IPS-11a (cell line): Measurements from ENCODE around the gene IFITM2.
"Not testable (repeated sequence)": the region's sequence is repeated elsewhere in the genome, so short reads cannot be mapped to it uniquely, and the experiment has no call there.

Source experiments
- H3K4me3 ChIP-seq: one replicate; pipeline ENCODE4 v1.5.1; 2013; ENCODE audit warnings: low read depth, low read length, control low read depth

The IFITM2 gene

DNA sequence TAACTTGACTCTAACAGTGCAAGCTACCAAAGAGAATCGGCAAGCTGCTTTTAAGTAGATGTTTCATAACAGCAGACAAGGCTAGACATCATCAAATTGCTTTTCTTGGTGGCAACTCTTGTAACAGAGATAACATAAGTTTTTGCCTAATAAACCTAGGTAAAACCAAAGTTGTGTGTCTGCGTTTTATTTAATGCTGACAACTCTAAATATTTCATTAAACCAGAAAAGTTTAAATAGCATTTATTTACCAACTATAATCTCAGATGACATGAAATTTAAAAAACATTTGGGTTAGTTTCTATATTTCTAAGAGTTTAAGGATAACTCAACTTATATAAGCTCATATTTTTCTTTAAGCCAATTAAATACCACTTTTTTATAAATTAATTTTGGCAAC is 32.3 kb downstream of the IFITM2 start:
- H3K4me3 ChIP-seq = no peak overlapping the region

DNA sequence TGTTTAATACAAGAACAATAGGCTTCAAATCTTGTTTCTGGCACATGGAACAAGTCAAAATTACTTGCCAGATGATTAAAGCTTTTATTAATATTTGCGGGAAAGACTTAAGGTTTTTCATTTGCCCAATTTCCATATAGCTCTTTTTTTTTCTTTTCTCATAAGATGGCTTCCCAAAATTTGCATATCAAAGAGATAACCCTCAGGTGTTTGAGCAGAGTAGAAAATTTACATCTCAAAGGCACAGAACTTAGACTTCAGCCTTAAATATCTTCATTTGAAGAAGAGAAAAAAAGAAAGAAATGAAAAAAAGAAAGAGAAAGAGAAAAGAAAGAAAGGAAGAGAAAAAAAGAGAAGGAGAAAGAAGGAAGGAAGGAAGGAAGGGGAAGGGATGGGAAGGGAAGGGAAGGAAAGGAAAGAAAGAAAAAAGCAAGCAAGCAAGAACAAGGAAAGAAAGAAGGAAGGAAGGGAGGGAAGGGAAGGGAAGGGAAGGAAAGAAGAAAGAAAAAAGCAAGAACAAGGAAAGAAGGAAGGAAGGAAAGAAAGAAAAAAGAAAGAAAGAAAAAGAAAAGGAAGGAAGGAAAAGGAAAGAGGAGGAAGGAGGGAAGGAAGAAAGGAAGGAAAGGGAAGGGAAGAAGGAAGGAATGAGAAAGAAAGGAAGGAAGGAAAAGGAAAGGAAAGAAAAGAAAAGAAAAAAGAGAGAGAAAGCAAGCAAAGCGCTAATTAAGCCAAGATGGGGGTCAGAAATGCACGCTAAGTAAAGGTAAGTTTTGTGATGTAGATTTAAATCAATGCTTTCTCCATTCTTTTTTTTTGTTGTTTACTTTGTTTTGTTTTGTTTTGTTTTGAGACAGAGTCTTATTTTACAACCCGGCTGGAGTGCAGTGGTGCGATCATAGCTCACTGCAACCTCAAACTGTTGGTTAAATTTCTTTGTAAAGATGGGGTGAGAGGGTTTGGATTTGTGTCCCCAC is 33.2 kb downstream of the IFITM2 start:
- H3K4me3 ChIP-seq = no peak overlapping the region

DNA sequence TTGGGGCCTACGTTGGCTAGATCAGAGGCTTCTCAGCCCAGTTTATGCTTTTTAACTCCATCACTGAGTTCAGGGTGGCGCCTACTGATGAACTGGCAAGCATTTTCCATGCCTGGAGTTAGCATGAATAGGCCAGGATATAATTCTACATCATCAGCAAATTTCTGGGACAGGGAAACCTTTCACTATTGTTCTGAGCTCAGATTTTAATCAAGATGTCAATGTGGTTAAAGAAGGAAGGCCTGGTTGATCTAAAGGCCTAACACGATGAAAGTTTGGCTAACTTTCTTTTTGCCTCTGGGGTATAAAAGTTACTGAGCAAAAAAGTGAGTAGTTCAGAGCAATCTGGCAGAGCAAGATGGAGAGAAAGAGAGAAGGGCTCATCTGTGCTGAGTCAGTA is 34.7 kb downstream of the IFITM2 start:
- no peak overlapping the region for H3K4me3 ChIP-seq

DNA sequence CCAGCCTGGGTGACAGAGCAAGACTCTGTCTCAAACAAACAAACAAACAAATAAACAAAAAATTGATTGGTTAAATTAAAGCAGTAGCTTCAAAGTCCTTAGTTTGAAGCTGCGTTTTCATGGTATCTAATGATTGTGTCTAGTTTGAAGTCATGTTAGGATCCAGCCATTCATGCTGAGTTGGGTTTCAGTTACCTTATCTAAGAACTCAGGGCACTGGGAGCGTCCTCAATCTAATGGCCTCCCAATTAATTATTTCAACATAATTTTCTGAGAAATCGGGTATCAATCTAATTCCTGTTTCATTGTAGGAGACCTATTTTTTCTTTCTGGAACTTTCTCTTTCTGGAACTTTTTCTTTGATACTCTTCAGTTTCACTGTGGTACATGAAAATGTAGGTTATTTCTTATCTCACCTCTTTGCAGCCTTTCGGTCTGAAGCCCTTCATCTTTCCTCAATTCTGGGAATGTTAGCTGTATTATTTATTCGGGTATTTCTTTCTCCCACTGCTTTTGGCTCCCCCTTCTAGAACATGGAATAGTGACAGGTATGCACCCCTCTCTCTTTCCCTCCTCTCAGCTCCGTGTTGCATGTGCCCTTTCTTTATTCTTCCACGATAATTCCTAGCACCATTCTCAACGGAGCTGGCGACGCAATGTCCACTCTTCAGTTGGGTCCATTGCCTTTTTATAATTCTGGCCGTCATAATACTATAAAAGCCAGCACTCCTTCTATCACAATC is 37.4 kb downstream of the IFITM2 start:
- H3K4me3 ChIP-seq = no peak overlapping the region

DNA sequence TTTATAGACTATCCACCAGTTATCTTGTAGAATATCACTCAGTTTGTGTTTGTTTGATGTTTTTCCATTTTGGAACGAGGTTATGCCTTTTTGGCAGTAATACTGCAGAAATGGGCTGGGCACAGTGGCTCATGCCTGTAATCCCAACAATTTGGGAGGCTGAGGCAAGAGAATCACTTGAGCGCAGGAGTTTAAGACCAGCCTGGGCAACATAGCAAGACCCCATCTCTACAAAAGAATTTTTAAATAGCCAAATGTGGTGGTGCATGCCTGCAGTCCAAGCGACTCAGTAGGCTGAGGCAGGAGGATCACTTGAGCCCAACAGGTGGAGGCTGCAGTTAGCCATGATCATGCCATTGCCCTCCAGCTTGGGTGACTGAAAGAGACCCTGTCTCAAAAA is 38.9 kb downstream of the IFITM2 start:
- no peak overlapping the region for H3K4me3 ChIP-seq

DNA sequence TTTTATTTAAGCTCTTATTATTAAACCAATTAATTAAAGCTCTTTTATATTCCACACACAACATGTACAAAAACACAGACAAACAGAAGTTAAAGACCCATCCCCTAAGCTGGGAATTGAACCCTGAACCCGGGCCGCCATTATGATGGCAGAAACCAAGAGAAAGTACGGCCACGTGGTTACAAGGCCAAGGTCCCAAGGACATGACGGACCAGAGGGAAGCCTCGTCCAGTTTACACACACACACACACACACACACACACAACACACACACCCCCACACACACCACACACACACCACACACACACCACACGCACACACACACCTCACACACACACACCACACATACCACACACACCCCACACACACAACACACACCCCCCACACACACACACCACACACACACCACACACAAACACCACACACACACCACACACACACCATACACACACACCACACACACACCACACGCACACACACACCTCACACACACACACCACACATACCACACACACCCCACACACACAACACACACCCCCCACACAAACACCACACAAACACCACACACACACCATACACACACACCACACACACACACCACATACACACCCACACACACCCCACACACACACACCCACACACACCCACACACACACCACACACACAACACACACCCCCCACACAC is 41.8 kb downstream of the IFITM2 start:
- H3K4me3 ChIP-seq = not testable (repeated sequence)

DNA sequence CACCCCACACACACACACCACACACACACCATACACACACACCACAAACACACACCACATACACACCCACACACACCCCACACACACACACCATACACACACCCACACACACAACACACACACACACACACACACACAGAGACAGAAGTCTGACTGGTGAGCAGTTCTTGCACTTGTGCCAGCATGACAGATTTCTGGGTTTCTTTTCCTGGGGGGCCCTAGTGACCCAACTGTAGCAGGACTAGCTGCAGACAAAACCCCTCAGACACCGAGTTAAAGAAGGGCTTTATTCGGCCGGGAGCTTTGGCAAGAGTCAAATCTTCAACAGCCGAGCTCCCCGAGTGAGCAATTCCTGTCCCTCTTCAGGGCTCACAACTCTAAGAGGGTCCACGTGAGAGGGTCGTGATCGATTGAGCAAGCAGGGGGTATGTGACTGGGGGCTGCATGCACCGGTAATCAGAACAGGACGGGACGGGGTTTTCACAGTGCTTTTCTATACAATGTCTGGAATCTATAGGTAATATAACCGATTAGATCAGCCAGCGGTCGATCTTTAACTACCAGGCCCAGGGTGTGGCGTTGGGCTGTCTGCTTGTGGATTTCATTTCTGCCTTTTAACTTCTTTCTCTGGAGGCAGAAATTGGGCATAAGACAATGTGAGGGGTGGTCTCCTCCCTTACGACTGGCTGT is 42.6 kb downstream of the IFITM2 start:
- H3K4me3 ChIP-seq = not testable (repeated sequence)

DNA sequence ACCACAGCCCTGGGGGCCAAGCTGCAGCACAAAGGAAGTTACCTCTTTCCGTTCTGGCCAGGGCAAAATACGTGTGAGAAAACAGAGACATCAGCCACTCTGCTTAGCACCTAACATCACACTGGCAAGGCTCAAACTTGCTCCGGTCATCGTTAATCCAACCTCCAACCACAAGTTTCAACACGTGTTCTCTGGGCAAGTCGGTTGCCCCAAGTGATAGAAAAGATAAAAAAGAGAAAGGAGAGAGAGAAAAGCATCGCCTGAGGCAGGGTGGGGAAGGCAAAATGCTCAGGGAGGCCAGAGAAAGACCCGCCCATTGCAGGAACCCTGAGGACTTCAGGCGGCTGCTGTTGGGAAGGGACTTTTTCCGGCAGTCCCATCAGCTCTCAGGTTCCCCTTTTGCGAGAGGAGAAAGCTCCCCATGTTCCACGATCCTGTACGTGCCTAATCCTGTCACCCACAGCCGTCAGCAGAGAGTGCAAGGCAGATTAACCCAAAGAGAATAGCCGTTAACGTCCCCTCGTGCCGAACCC is 43.2 kb downstream of the IFITM2 start:
- no peak overlapping the region for H3K4me3 ChIP-seq

DNA sequence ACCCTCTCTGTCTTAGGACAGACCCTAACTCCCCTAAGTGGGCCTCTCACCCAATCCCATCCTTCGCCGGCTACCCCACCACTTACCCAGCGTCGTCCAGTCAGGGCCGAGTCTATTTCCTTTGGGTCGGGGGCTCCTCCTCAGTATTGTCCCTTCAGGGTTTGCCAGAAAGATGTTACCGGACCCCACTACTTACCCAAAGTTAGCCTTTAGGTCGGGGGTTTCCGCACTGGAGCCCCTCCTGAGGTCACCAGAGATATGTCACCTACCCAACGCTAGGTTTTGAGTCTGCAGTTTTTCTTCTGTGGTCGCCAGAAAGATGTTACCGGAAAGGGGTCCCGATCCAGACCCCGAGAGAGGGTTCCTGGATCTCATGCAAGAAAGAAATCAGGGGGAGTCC is 43.8 kb downstream of the IFITM2 start:
- H3K4me3 ChIP-seq = no peak overlapping the region

DNA sequence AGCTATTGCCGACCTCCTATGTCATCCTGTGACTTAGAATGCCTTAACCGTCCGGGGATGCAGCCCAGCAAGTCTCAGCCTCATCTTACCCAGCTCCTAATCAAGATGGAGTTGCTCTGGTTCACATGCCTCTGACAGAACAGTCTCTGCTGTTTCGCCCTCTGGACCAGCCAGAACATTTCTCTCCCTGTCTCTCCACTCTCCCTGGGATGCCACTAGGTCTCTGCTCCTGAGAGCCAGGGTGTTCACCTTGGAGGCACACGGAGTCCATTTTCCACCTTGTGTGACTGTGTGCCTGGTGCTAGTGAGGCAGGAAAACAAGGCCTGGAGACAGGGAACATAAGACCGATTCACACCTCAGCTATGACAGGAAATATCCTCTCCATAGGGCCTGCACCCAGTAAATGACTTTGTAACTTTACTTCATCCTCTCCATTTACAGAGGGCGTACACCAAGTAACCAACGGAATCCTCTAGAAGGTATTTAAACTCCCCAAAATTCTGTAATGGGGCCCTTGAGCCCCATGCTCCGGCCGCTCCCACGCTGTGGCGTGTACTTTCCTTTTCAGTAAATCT is 44.9 kb downstream of the IFITM2 start:
- H3K4me3 ChIP-seq = no peak overlapping the region

DNA sequence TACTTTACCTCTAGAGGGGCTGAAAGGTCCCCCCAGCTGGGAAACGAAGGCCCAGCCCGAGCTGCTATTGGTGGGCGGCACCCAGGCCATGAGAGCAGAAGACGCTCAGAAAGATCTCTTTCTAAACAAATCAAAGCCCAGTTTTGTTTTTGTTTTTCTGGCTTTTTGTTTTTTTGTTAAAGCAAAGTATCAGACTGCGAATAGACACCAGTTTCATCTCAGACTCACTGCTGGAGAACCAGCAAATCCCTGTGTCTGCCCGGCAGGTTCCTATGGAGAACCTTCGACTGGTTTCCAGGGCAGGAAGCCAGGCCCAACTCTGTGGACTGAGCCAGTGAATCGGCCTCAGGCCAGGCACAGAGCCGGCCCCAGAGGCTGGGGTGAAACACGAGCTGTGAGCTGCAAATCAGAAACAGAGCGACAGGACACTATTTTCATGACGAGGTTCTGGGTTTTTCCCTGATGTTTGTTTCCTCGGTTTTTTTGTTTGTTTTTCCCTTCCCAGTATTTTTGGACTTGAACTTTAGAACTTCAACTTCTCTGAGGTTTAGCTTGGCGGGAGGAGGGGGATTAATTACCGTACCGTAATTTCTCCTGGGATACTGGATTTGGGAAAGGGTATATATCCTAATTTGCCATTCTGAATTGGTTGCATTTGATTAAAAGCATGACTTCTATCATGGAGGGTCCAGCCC is 45.7 kb downstream of the IFITM2 start:
- no peak overlapping the region for H3K4me3 ChIP-seq

DNA sequence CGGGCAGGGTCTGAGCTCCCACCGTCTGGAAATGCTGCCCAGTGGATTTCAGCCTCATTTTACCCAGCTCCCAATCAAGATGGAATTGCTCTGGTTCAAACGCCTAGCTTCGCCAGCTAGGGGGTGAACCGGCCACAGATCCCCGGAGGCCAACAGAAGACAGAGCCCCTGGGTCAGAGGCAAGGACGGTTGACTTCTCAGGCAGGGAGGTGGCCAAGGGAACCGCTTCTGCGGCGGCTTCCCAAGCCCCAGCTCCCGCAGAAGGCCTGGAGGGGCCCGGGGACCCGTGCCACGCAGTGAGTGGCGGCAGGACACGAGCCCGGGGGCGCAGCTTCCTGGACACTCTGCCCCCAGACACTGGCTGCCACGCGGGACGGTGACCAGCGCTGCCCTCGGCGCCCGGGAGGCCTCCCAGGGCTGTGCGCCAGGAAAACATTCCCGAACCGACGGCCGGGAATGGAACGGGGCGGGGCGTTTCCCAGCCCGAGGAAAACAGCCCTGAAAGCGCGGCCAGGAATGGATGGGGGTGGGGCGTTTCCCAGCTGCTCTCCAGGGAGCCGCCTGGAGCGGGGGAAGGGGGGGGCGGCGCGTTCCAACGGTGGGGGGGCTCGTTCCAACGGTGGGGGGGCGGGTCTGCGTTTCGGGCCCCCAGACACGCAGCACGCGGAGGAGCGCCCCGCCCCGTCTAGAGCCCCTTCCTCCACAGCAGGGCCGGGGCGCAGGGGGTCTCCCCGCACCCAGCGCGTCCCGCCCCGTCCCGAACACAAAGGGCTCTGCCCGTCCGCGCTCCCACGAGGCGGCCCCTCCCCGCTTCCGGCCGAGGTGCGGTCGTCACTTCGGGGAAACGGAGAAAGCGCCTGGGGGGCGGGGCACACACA is 48.2 kb downstream of the IFITM2 start:
- peak overlapping the region; percentile 2 for H3K4me3 ChIP-seq

DNA sequence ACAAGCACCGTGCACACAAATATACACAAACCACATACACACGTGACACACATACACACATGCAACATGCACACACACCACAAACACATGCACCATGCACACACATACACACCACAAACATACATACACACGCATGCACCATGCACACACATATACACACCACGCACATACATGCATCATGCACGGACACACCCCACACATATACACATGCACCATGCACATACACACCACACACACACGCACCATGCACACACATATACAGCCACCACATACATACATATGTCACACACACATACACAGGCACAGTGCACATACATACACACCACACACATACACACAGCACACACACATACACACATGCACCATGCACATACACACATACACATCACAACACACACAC is 49.0 kb downstream of the IFITM2 start:
- no peak overlapping the region for H3K4me3 ChIP-seq

DNA sequence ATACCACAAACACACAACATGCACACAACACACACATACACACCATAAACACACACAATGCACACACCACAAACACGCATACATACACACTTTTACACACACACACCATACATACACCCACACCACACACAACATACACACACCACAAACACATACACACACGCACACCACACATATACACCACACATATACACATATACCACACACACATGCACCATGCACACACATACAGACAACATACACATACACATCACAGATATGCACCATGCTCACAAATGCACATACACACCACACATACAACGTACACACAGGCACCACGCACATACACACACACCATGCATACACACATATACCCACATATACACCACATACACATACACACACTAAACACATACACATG is 50.0 kb downstream of the IFITM2 start:
- no peak overlapping the region for H3K4me3 ChIP-seq

DNA sequence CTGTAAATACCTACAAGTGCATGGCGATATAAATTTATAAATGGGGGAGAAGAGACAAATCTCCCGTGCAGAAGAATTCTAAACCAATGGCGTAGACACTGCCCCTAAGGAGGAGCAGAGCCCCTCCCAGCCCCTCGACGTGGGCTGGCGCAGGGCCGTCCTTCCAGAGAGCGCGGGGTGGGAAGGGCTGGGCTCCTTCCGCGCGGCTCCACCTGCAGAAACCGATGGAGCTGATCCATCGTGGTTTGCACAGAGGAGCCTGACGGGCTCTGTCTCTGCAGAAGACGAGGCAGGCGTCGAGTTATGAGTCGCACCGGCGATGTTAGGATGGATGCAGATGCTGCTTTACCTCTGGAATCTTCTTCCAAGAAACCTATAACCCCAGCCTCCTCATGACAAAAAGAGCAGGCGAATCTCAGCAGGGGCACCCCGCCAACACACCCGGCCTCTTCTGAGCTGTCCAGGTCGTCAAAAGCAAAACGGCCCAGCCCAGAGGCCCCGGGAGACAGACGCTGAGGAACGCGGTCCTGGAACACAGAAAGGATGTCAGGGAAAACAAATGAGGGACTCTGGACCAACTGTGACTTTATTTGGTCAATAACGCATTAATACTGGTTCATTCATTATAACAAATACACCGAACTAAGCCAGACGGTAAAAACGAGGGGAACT is 50.6 kb downstream of the IFITM2 start:
- no peak overlapping the region for H3K4me3 ChIP-seq
